Common myeloid progenitor, CD34-positive (primary cell): ENCODE data around the gene TJP1.

Experiments
- CTCF ChIA-PET: fragments of 350-600 bp; sonication (Branson Sonifier 250); formaldehyde crosslinking; loops from one replicate; lab custom pipeline; 2021; ENCODE audit warnings: antibody characterized with exemption; lab: Charles Lee
- POLR2A ChIA-PET: fragments of 350-600 bp; sonication (Branson Sonifier 250); formaldehyde crosslinking; loops from one replicate; lab custom pipeline; 2021; ENCODE audit warnings: antibody characterized with exemption; lab: Charles Lee
- DNase-seq, 3 donors: peaks; one replicate each; pipeline versions ENCODE4 v3.0.0 to v3.0.0-alpha.2; 2013
- H3K27ac ChIP-seq, 2 experiments: 1 replicate in 1 of 2; 2 replicates in 1 of 2; pipeline ENCODE4 v1.7.0; 2013; ENCODE audit warnings: inconsistent platforms in 2 of 2, low read length in 2 of 2, mild to moderate bottlenecking in 2 of 2, low read depth in 1 of 2, moderate library complexity in 1 of 2; ENCODE audit not compliant: severe bottlenecking in 2 of 2, insufficient read depth in 1 of 2, poor library complexity in 1 of 2
- H3K27me3 ChIP-seq, 5 experiments: replicated peaks in 2 of 5; 1 replicate in 3 of 5; 2 replicates in 2 of 5; pipeline versions ENCODE4 v1.6.1 to v1.7.0; 2013; ENCODE audit warnings: low read length in 4 of 5, mild to moderate bottlenecking in 2 of 5, moderate library complexity in 2 of 5, inconsistent platforms in 1 of 5; ENCODE audit not compliant: insufficient read depth in 5 of 5, control insufficient read depth in 4 of 5
- H3K36me3 ChIP-seq, 4 experiments: 1 replicate in 2 of 4; 2 replicates in 2 of 4; pipeline versions ENCODE4 v1.6.1 to v1.7.0; 2013; ENCODE audit warnings: low read length in 3 of 4, control low read depth in 1 of 4, mild to moderate bottlenecking in 1 of 4; ENCODE audit not compliant: control insufficient read depth in 4 of 4, insufficient read depth in 4 of 4
- H3K4me1 ChIP-seq, 4 experiments: 1 replicate in 3 of 4; 2 replicates in 1 of 4; pipeline versions ENCODE4 v1.6.1 to v1.7.1; 2013; ENCODE audit warnings: low read length in 3 of 4, mild to moderate bottlenecking in 3 of 4, control low read depth in 1 of 4, inconsistent platforms in 1 of 4, moderate library complexity in 1 of 4; ENCODE audit not compliant: control insufficient read depth in 4 of 4, insufficient read depth in 4 of 4; ENCODE audit errors: control extremely low read depth in 1 of 4
- H3K4me3 ChIP-seq, 7 experiments: 1 replicate in 4 of 7; 2 replicates in 3 of 7; pipeline versions ENCODE4 v1.5.1 to v1.7.0; 2013; ENCODE audit warnings: mild to moderate bottlenecking in 7 of 7, low read length in 6 of 7, moderate library complexity in 6 of 7, inconsistent platforms in 2 of 7, low read depth in 2 of 7, control low read depth in 1 of 7; ENCODE audit not compliant: insufficient read depth in 4 of 7, control insufficient read depth in 1 of 7; ENCODE audit errors: extremely low read depth in 1 of 7
- H3K9me3 ChIP-seq, 5 experiments: 1 replicate in 4 of 5; 2 replicates in 1 of 5; pipeline versions ENCODE4 v1.6.1 to v1.7.1; 2013; ENCODE audit warnings: low read length in 4 of 5, mild to moderate bottlenecking in 2 of 5, inconsistent platforms in 1 of 5, low read depth in 1 of 5, moderate library complexity in 1 of 5; ENCODE audit not compliant: control insufficient read depth in 4 of 5, insufficient read depth in 2 of 5; ENCODE audit errors: control extremely low read depth in 1 of 5
- WGBS: methylation state at CpG from one replicate; pipeline ENCODE4 v1.1.5; 2013; ENCODE audit not compliant: insufficient coverage; 5-methylcytosine and 5-hydroxymethylcytosine counted together

The TJP1 gene

DNA sequence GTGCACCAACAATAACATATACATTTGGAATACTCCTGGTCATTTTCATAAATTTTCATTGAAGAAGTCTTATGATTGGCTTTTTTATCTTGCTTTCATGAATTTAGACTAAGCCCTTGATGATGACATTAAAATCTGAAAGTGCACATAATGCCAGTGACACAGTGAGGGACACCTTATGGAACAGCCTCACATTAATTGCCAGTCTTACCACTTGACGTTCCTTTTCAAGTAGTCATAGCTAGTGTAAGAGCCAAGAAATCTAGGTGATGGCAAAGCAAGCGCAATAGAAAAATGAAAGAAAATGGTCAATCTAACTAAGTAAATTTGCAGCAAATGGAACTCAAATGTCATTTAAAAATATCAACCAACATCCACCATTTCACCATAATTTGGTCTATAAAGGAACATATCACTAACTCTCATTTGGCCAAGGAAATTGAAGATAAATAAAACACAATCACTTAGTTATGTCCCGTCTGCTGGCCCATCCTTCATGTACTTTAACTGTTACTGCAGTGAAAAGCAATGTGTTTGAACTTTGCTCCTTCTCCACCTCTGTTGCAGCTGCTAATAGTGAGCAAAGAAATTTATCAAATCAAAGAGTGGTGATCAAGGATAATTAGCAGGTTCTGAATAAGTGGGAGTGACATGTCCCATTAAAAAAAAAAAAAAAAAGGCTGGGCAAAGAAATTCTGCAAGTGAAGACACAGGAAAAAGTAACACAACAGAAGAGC lies 110.0 kb downstream of the TJP1 start:
- Histone ChIP-seq H3K36me3 (no peaks in the 10 kb centered on the region), H3K9me3 (no peaks in the 10 kb centered on the region), H3K27me3 (peaks cover 0 to 31% (median 3%) of the 10 kb centered on the region in 5 experiments), H3K4me1 (no peaks in the 10 kb centered on the region), H3K27ac (no peak overlapping the region), H3K4me3 (no peak overlapping the region)
- POLR2A ChIA-PET: no interaction called here
- DNase-seq: no peak
- 92% methylated on average over 2 of the region's 3 CpGs for WGBS
- CTCF ChIA-PET: interaction anchor here (1.2 kb wide), 1 partner anchor 13 kb away, joined by 3 read pairs; no protein-coding TSS in a partner anchor

DNA sequence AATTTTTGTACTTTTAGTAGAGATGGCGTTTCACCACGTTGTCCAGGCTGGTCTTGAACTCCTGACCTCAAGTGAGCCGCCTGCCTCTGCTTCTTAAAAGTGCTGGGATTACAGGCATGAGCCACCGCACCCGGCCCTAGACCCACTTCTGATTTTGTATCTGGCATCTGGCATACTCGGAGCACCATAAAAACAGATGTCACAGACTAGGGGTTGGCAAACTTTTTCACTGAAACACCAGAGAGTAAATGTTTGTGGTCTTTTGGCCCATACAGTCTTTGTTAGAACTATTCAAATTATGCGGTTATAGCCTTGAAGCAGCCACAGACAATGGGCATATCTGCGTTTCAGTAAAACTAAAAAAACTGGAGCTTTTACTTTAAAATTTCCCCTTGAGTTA lies 110.7 kb downstream of the TJP1 start:
- H3K4me1 ChIP-seq: no peaks in the 10 kb centered on the region
- WGBS: 90% methylated on average over 8 of the region's 8 CpGs
- no peak overlapping the region for H3K27ac ChIP-seq
- no peaks in the 10 kb centered on the region for H3K9me3 ChIP-seq
- no peak overlapping the region for H3K4me3 ChIP-seq
- no peak for DNase-seq
- ChIA-PET CTCF (interaction anchor here (0.6 to 1.2 kb wide), 2 partner anchors 14 to 20 kb away, joined by 3 read pairs; no protein-coding TSS in a partner anchor), POLR2A (no interaction called here)
- H3K27me3 ChIP-seq: peaks cover 0 to 35% (median 3%) of the 10 kb centered on the region in 5 experiments
- no peaks in the 10 kb centered on the region for H3K36me3 ChIP-seq

DNA sequence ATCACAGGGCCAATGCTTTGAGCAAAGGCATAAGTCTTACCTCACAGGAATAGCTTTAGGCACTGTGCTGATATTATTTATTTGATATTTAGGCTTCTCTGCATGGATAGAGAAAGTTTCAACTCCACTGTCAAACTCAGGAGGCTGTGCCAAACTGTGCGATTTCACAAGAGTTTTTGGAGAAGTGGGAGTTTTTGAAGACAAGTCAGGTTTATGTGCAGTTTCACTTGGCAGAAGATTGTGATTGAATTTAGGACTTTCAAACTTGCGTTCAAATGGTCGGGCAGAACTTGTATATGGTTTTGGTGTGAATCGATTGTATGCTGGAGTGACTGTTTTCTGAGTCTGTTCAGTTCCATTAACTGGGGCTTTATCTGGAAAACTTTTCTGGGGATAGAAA lies 113.7 kb downstream of the TJP1 start:
- Histone ChIP-seq H3K36me3 (no peaks in the 10 kb centered on the region), H3K9me3 (no peaks in the 10 kb centered on the region), H3K4me3 (no peak overlapping the region), H3K4me1 (no peaks in the 10 kb centered on the region), H3K27me3 (peaks cover 0 to 33% (median 3%) of the 10 kb centered on the region in 5 experiments), H3K27ac (no peak overlapping the region)
- no peak for DNase-seq
- ChIA-PET POLR2A (no interaction called here), CTCF (no interaction called here)
- WGBS: 80% methylated on average over 1 of the region's 4 CpGs

DNA sequence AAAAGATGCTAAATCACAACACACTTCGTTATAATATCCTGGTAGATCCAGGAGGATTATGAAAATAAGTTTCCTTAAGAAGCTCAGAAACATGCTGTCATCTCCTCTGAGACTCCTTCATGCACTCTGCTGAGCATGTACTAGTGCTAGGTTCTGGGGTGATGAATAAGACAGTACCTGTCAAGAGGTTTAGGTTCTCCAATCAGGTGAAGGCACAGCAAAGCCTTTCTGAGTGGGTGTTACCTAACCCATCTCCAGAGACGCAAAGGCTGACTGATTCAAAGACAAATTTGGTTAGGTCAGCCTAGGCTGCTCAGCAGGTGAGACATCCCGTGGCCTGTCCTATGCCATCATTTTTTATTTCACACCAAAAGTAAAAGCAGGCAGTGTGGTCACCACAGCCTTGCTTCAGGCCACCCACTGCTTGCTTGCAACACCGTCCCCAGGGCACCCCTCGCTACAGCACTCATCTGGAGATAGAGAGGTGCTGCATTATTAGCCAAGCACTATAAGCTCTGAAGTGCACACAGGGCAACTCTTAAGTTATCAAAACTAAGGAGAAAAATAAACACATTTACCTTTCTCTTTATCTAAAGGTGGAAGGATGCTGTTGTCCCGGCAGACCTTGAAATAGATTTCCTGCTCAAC lies 117.2 kb downstream of the TJP1 start:
- DNase-seq: no peak
- whole genome bisulfite sequencing: 98% methylated on average over 4 of the region's 6 CpGs
- POLR2A ChIA-PET: no interaction called here
- H3K36me3 ChIP-seq: no peaks in the 10 kb centered on the region
- H3K27ac ChIP-seq: no peak overlapping the region
- peaks cover 0 to 16% (median 0%) of the 10 kb centered on the region in 5 experiments for H3K27me3 ChIP-seq
- H3K9me3 ChIP-seq: no peaks in the 10 kb centered on the region
- H3K4me1 ChIP-seq: no peaks in the 10 kb centered on the region
- H3K4me3 ChIP-seq: no peak overlapping the region
- CTCF ChIA-PET: no interaction called here

DNA sequence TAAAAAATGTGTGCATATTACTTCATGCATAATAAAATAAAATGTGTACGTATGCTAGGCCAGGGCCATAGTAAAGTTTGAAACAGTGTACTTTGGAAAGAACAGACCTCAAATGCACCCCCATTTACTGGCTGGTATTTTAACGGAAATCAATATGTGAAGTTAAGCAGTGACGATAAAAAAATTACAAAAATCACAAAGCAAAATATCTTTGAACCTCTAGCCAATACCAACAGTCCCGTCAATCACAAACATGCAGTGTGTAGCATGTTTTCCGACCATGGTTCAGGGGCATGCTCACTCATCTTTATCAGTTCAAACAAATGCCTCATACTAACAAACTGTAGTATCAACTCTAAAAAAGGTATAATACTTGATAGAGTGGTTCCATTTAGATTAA lies 121.1 kb downstream of the TJP1 start:
- CTCF ChIA-PET: no interaction called here
- Histone ChIP-seq H3K36me3 (no peaks in the 10 kb centered on the region), H3K27me3 (peaks cover 0 to 6% (median 0%) of the 10 kb centered on the region in 5 experiments), H3K27ac (no peak overlapping the region), H3K9me3 (no peaks in the 10 kb centered on the region), H3K4me3 (no peak overlapping the region), H3K4me1 (no peaks in the 10 kb centered on the region)
- WGBS: 100% methylated on average over 2 of the region's 5 CpGs
- POLR2A ChIA-PET: no interaction called here
- no peak for DNase-seq

DNA sequence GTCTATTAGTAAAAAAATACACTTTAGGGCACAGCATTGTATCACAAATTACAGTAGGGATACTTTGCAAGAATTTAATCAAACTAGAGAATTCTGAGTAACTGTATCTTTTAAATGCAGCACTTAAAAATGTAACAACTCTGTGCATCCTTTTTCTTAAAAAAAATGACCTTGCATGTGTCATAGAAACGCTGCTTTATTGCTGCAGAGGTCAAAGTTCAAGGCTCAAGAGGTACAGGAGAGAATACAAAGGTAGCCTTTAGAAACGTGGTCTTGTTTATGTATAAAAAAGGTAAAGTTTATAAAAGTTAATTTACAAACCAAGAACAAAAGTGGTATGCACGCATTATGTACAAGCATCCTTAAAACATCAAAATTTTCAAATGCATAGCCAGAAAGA lies 122.0 kb downstream of the TJP1 start:
- DNase-seq: no peak
- POLR2A ChIA-PET: no interaction called here
- no peaks in the 10 kb centered on the region for H3K4me1 ChIP-seq
- peaks cover 0 to 3% (median 0%) of the 10 kb centered on the region in 5 experiments for H3K27me3 ChIP-seq
- no peak overlapping the region for H3K27ac ChIP-seq
- no peak overlapping the region for H3K4me3 ChIP-seq
- peaks cover 0 to 3% (median 0%) of the 10 kb centered on the region in 5 experiments for H3K9me3 ChIP-seq
- CTCF ChIA-PET: no interaction called here
- no peaks in the 10 kb centered on the region for H3K36me3 ChIP-seq
- WGBS: no CpG with 5 or more reads among the region's 3 CpGs

DNA sequence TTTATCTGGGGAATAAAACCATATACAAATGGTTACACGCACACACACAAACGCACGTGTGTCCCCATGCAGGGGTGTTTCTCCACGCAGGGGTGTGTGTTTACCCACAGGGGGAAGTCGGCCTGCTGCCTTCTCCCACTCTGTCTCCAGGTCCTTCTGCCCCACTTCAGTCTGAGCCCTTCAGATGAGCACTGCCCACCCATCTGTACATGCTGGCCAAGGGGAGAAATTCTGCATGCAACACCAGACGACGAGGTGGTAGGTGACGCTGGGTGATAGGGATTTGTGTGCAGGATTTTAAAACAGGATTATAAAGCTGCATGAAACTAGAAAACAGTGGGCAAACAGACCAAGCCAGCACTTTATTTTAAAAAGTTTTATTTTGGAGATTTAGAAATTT lies 122.5 kb downstream of the TJP1 start:
- Histone ChIP-seq H3K27me3 (peaks cover 0 to 2% (median 0%) of the 10 kb centered on the region in 5 experiments), H3K36me3 (no peaks in the 10 kb centered on the region), H3K4me1 (no peaks in the 10 kb centered on the region), H3K4me3 (no peak overlapping the region), H3K9me3 (peaks cover 0 to 4% (median 0%) of the 10 kb centered on the region in 5 experiments), H3K27ac (no peak overlapping the region)
- CTCF ChIA-PET: no interaction called here
- POLR2A ChIA-PET: no interaction called here
- no peak for DNase-seq
- WGBS: 95% methylated on average over 6 of the region's 8 CpGs
